ENCODE results near the gene CLCF1.

Gene CLCF1

GRCh38 chr11:67374571-67375281 is 1.3 kb upstream of the CLCF1 start:
- peak; percentile 58 for DNase-seq

GRCh38 chr11:67373648-67374570 is 511 bp upstream of the CLCF1 start:
- DNase-seq, result peak; percentile 98

GRCh38 chr11:67372321-67372992 is 941 bp downstream of the CLCF1 start:
- DNase-seq, result peak; percentile 20

GRCh38 chr11:67371911-67372320 is 1.5 kb downstream of the CLCF1 start:
- no peak for DNase-seq

- peak; percentile 67 for DNase-seq
Observed at GRCh38 chr11:67371189-67371910, 2.0 kb downstream of the CLCF1 start.

GRCh38 chr11:67370351-67371076 is 2.9 kb downstream of the CLCF1 start:
- DNase-seq, result peak; percentile 43

GRCh38 chr11:67369801-67370284 is 3.6 kb downstream of the CLCF1 start:
- DNase-seq, result peak; percentile 50

GRCh38 chr11:67369275-67369674 is 4.1 kb downstream of the CLCF1 start:
- peak; percentile 26 for DNase-seq

- DNase-seq, result no peak
Observed at GRCh38 chr11:67368621-67369020, 4.8 kb downstream of the CLCF1 start.

- no peak for DNase-seq
Observed at GRCh38 chr11:67367761-67368227, 5.6 kb downstream of the CLCF1 start.

- DNase-seq, result no peak
Observed at GRCh38 chr11:67366961-67367760, 6.2 kb downstream of the CLCF1 start.

- DNase-seq, result no peak
Observed at GRCh38 chr11:67366546-67366945, 6.9 kb downstream of the CLCF1 start.

GRCh38 chr11:67365736-67366444 is 7.5 kb downstream of the CLCF1 start:
- no peak for DNase-seq

- DNase-seq, result no peak
Observed at GRCh38 chr11:67364783-67365722, 8.3 kb downstream of the CLCF1 start.

- no peak for DNase-seq
Observed at GRCh38 chr11:67364169-67364568, 9.2 kb downstream of the CLCF1 start.

- DNase-seq, result peak; percentile 40
Observed at GRCh38 chr11:67357831-67358670, 15.3 kb downstream of the CLCF1 start.

GRCh38 chr11:67356864-67357561 is 16.4 kb downstream of the CLCF1 start:
- DNase-seq, result peak; percentile 82
